Neutrophil (primary cell): Measurements from ENCODE around the gene PPP1R3C.

Experiments
- H3K27ac ChIP-seq: fragments of 200-600 bp; sonication (generic); 2 replicates; pipeline ENCODE4 v1.5.1; 2016; ENCODE audit warnings: mild to moderate bottlenecking, moderate library complexity
- H3K27me3 ChIP-seq: fragments of 200-600 bp; sonication (generic); 2 replicates; pipeline ENCODE4 v1.6.0; 2016; ENCODE audit warnings: mild to moderate bottlenecking
- H3K36me3 ChIP-seq: fragments of 200-600 bp; sonication (generic); 2 replicates; pipeline ENCODE4 v1.5.1; 2017
- H3K4me1 ChIP-seq, 2 experiments: fragments of 200-600 bp in 1 of 2; sonication (generic) in 1 of 2; 1 replicate in 1 of 2; 2 replicates in 1 of 2; pipeline versions ENCODE4 v1.5.1 to v1.6.1; 2013 to 2016; ENCODE audit warnings: low read depth in 1 of 2, low read length in 1 of 2, mild to moderate bottlenecking in 1 of 2, moderate library complexity in 1 of 2; ENCODE audit not compliant: control insufficient read depth in 1 of 2, insufficient read depth in 1 of 2
- H3K4me3 ChIP-seq, 2 experiments: fragments of 200-600 bp in 1 of 2; sonication (generic) in 1 of 2; 1 replicate in 1 of 2; 2 replicates in 1 of 2; pipeline ENCODE4 v1.5.1; 2013 to 2016; ENCODE audit warnings: low read depth in 1 of 2, low read length in 1 of 2, mild to moderate bottlenecking in 1 of 2, moderate library complexity in 1 of 2
- H3K9me3 ChIP-seq: fragments of 200-600 bp; sonication (generic); 2 replicates; pipeline ENCODE4 v1.5.1; 2016
- TF ChIP-seq, protein P1 (sequence below): fragments of 200-600 bp; sonication (generic); IDR thresholded peaks from 2 replicates; pipeline ENCODE4 v1.5.1; 2016; ENCODE audit warnings: antibody characterized with exemption

The PPP1R3C gene

DNA sequence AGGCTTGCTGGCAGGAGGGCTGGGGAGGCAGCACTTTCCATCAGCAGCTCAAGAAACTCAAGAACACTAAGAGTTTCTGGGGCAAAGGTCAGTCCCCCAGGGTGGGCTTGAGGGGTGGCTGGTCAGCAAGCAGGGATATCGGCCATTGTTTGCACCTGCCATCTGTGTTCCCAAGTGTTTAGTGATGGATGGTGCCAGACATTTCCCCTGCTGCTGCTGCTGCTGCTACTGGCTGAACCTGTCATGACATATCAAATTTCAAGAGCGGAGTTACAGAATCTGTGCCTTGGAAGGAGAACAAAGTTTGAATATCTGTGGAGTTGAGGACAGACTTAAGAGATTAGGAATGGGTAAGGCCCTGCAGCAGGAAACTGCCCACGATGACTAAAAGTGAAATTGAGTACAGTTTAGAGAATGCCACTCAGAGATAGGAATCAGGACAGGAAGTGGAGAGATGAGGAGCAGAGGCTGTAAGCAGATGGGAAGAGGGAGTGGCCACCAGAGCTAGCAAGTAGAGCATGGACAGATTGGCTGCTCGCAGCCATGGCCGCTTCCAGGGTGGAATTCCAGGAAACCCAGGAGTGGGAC, 39.2 kb upstream of the PPP1R3C start:
- H3K36me3 ChIP-seq = no peaks in the 10 kb centered on the region
- no peaks in the 10 kb centered on the region for H3K27me3 ChIP-seq
- no peak overlapping the region for H3K4me3 ChIP-seq
- TF ChIP-seq, protein P1, sequence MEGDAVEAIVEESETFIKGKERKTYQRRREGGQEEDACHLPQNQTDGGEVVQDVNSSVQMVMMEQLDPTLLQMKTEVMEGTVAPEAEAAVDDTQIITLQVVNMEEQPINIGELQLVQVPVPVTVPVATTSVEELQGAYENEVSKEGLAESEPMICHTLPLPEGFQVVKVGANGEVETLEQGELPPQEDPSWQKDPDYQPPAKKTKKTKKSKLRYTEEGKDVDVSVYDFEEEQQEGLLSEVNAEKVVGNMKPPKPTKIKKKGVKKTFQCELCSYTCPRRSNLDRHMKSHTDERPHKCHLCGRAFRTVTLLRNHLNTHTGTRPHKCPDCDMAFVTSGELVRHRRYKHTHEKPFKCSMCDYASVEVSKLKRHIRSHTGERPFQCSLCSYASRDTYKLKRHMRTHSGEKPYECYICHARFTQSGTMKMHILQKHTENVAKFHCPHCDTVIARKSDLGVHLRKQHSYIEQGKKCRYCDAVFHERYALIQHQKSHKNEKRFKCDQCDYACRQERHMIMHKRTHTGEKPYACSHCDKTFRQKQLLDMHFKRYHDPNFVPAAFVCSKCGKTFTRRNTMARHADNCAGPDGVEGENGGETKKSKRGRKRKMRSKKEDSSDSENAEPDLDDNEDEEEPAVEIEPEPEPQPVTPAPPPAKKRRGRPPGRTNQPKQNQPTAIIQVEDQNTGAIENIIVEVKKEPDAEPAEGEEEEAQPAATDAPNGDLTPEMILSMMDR = no peak
- no peaks in the 10 kb centered on the region for H3K9me3 ChIP-seq
- no peak overlapping the region for H3K27ac ChIP-seq
- H3K4me1 ChIP-seq = no peaks in the 10 kb centered on the region

DNA sequence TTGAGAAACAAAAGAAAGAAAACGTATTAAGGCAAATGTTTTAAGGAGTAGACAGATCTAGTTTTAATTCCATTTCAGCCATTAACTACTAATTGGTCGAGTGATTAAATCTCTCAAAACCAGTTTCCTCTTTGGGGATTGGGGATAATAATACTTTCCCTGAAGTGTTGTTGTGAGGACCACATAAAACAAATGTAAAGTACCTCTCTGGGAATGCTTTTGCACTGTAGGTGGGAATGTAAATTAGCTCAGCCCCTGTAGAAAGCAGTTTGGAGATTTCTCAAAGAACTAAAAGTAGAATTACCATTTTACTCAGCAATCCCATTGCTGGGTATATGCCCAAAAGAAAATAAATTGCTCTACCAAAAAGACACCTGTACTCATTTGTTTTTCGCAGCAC, 36.0 kb upstream of the PPP1R3C start:
- Histone ChIP-seq H3K9me3 (no peaks in the 10 kb centered on the region), H3K27ac (no peak overlapping the region), H3K4me3 (no peak overlapping the region), H3K36me3 (no peaks in the 10 kb centered on the region), H3K27me3 (no peaks in the 10 kb centered on the region), H3K4me1 (no peaks in the 10 kb centered on the region)
- TF ChIP-seq, protein P1 = no peak

DNA sequence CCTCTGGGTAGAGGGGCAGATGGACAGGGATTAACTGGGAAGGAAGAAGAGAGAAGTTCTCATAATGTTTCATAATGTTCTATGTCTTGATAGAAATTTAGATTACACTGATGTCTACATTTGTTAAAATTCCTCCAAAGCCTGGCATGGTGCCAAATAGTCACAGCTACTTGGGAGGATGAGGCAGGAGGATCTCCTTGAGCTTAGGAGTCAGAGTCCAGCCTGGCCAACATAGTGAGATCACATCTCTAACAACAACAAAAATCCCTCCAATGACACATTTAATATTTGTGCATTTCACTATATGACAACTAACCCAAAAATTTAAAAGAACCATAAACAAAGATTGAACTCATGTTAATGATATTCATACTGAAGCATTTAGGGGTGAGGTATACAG, 33.0 kb upstream of the PPP1R3C start:
- H3K4me3 ChIP-seq = no peak overlapping the region
- TF ChIP-seq, protein P1 = no peak
- no peaks in the 10 kb centered on the region for H3K9me3 ChIP-seq
- peaks cover 3% of the 10 kb centered on the region for H3K27me3 ChIP-seq
- H3K4me1 ChIP-seq = no peaks in the 10 kb centered on the region
- no peak overlapping the region for H3K27ac ChIP-seq
- H3K36me3 ChIP-seq = no peaks in the 10 kb centered on the region

DNA sequence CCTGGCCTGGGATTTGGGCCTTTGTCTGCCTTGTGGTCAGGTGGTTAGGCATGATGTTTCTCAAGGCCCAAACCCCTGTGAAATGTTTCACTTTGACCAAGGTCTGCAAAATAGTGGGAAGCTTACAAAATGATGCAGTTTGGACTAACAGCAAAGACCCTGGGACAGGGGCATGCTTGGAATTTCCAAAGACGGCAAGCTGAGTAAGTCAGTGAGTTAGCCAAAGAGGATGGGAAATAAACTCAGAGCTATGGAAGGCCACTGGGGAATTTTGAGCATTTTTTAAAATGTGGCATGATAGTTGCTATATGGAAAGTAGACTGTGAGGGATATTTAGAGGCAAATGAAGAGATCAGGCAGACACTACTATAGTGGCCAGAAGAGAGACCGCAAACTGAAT, 31.6 kb upstream of the PPP1R3C start:
- Histone ChIP-seq H3K9me3 (no peaks in the 10 kb centered on the region), H3K4me3 (no peak overlapping the region), H3K4me1 (no peaks in the 10 kb centered on the region), H3K27ac (no peak overlapping the region), H3K36me3 (no peaks in the 10 kb centered on the region), H3K27me3 (peaks cover 3% of the 10 kb centered on the region)
- TF ChIP-seq, protein P1 = no peak

DNA sequence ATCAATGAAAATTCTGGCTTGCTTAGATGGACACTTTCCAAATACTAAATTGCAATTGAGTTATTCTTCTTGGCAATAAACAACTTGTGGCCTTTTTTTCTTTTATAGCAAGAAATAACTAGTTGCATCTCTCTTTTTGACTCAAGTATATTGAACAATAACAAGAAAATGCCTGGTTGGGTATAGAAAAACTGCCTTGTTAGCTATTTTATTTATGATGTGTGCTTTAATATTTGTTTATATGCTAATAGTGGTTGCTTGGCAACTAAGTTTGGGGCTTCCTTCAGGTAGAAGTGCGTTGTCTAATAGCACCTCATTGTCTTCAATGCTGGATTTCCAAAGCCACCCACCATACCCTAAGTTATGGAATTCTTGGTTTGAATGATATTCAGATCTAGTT, 30.1 kb upstream of the PPP1R3C start:
- H3K9me3 ChIP-seq = no peaks in the 10 kb centered on the region
- TF ChIP-seq, protein P1 = no peak
- H3K27me3 ChIP-seq = peaks cover 3% of the 10 kb centered on the region

More for the DNA sequence above, 30.1 kb upstream of the PPP1R3C start:
- Histone ChIP-seq H3K4me1 (no peaks in the 10 kb centered on the region), H3K4me3 (no peak overlapping the region), H3K36me3 (no peaks in the 10 kb centered on the region), H3K27ac (no peak overlapping the region)
